ENCODE measurements around the gene WNT8A. TPM values are rescaled to one million over a fixed set of nuclear protein-coding genes. Genes with fewer than 3 reads are reported as not detected.
"Not testable (repeated sequence)": the region's sequence is repeated elsewhere in the genome, so short reads cannot be mapped to it uniquely, and the experiment has no call there.

The WNT8A gene, protein sequence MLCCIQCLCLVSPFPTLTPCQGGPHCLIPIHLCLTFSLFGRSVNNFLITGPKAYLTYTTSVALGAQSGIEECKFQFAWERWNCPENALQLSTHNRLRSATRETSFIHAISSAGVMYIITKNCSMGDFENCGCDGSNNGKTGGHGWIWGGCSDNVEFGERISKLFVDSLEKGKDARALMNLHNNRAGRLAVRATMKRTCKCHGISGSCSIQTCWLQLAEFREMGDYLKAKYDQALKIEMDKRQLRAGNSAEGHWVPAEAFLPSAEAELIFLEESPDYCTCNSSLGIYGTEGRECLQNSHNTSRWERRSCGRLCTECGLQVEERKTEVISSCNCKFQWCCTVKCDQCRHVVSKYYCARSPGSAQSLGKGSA
- 0.15 TPM for polyA plus RNA-seq (ENCODE audit: insufficient read length)
- long read RNA-seq, donor 1 = 0 reads
- long read RNA-seq, donor 2 = 0 reads
- long read RNA-seq, donor 3 = 0 reads
- long read RNA-seq, donor 4 = 0 reads
- long read RNA-seq, donor 5 = 0 reads
- long read RNA-seq, donor 6 = 0 reads
- long read RNA-seq, donor 7 = 0 reads
- long read RNA-seq, donor 8 = 0 reads

- DNase-seq = no peak
Measured at GRCh38 chr5:138083702-138084101, at the start of gene WNT8A. TSS of gene WNT8A (plus strand) at chr5:138084033. CDS start at chr5:138084128, 95 bp downstream.

DNA sequence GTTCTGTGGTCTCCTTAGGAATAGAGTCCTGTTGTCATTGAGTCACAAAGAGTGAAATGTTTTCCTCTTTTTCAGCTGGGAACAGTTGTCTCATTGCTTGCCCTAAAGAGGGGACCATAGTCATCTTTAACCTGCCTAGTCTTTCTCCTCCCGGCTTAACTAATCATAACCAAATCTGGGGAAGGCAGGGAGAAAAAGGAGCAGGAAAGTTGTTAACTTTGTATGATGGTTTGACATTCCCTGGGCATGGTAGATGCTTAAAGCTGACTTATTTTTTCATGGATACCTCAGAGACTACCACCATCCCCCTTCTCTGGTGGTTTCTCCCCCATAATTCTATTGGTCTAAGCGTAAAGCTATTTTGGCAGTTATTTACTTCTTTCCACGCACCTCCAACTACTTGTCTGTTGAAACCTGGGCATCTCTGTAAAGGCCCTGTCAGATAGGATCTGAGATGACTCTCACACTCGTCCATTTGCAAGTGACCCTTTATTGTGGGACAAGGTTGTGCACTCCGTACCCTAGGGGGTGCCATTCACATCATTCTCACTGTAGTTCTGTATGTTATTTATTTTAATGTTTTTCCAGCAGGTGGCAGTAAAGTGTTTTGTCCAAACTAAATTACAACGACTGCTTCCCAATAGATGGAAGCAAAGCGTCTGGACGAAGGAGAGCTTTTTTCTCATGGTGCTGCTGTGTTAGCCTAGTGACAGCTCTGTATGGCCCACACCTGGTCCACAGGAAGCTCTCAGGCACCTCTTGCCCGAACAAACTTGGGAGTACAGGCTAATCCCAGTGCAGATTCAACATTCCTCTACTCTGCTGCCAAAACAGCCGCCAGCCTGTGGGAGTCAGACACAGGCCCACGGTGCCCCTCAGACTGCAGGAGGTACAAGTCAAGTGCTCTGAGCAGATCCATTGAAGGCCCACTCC, 48.0 kb upstream of the WNT8A start:
- DNase-seq = peak; percentile 88

DNA sequence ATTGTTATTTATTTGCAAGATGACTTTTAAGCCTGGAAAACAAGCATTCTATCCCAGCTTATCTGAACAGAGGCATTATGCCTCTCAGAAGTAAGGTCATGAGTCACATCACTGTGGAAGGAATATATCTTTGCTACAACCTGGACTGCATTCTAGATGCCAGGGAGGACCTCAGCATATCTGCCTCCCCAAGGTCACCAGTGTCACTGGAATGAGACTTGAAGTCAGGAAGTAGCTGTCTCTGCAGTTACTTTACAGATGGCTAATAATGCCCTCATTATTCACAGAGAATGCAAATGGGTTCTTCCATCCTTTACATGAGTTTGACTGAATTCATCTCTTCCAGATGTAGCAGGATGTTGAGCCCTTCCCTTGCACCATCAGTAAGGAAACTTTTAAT, 46.6 kb upstream of the WNT8A start:
- DNase-seq = no peak

DNA sequence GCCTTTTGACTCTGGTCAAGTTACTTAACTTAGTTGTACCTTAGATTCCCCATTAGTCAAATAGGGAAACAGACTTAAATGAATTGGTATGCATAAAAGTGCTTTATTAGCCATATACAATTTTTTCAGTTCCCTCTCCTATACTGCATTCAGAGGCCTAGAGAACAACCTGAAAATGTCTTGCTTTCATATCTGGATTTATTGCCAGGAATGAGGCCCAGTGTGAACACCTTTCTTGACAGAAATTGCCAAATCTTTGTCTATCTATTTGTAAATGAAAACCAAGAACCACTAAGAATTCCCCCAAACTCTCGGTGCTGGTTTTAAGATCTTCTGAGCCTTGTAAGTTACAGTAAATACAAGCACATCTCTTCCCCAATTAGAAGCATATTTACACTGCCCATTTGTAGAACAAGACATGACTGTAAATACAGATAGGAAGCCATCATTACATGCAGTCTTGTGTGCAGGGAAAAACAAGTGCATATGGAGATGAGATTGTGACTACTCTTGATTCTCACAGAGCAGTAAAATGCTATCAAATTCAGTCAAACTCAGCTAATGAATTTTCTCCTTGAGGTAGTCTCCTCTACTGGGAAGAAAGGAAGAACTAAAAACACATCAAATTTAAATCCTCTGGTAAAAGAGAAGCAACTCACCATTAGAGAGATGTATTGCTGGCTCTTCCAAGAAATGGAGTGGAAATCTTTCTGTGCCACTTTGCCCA, 45.8 kb upstream of the WNT8A start:
- no peak for DNase-seq

DNA sequence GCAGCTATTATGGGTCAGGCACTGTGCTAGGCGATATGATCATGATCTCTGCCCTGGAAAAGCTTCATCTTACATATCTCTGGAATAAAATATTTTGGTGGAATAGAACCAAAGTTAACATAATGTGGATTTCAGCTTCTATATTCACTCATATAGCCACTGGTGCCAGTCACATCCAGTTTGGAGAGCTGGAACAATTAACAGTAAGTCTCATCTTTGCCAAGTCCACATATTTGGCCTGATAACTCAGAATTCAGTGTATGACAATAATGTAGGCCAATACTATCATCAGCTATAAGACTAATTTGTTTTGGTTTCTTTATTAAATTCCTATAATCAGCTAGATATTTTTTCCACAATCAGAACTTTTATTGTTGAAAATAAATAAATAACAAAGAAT, 45.0 kb upstream of the WNT8A start:
- no peak for DNase-seq

- DNase-seq = not testable (repeated sequence)
Measured at GRCh38 chr5:138045283-138045682, 38.5 kb upstream of the WNT8A start.

DNA sequence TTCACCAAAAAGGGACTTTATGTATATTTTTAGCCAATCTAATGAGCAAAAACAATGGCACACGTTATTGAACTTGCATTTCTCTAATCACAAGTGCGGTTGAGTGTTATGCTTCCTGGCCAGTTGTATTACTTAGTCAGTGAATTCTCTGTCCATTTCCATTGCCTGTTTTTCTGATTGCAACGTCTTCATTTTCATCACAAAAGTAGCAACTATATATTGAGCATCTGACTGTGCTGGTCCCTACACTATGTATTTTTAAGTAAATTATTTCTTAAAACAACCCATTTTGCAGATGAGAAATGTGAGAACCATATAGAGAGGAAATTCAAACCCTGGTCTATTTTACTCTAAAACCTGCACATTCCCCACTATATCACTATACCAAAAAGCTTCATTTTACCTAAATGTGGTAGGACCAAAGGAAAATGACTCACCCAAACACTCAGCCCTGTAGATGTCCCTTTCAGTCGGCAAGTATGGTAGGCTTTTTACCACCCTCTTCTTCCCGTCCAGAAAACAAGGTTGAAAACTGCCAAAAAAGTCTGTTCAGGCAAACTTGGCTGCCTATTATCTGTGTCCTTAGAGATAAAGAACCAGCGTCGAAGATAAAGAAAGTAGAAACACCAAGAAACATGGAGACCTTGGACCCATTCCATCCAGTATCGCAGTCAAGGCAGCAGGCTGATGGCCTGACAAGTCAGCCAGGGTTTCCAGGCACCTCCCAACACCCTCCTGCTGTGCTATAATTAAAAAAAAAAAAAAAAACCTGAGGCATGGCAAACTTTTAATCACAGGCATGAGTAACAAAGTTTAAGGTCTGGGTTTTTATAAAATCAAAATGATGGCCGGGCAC, 32.2 kb upstream of the WNT8A start:
- no peak for DNase-seq

GRCh38 chr5:138052718-138053117, 31.1 kb upstream of the WNT8A start:
- DNase-seq = not testable (repeated sequence)

GRCh38 chr5:138053554-138053953, 30.3 kb upstream of the WNT8A start:
- DNase-seq = no peak

DNA sequence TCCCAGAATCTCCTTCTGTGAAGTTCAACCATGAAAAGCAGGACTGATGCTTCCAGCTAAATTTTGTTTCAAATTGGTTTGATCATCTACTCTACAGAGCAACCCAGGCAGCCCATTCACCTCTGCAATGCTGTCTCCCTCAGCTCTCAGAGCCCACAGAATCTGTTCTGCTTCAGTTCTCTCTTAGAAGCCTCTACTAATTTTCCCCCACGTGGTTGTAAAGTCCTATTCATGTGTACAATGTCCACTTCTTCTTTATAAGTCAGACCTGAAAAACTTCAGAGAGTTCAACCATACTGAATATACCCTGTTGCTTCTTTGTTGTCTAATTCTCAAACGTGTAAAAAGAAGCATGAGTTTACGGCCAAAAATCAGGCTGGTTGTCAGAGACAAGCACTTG, 29.6 kb upstream of the WNT8A start:
- DNase-seq = no peak

DNA sequence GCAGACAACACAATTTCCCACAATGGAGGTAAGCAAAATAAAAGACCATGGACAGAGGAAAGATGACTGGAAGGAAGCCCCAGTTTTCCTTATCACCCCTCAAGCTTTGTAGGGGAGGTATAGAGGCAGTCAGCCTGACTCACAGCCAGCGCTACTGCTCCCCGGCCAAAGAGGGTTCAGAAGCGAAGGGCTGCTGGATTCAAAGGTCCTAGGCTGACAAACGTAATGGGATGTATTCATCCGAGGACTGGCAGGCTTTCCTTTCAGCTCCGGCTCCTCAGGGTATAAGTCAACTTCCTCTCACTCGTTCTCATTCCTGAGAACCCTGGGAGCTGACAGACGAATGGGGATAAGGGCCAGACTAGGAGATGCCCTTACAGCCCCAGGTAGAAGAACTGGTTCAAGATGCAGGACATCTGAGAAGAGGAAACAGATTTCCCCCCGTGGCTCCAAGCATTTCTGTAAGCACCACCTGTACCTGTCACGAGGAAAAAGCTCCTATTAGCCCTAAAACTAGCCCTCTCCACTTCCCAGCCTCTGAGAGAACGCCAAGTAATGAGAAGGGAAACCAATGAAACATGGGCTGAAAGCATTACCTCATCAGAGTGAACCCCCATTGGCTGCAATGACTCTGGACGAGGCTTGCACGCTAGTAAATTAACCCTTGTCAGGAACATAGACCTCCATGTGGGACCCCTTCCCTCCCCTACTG, 28.8 kb upstream of the WNT8A start:
- DNase-seq = no peak

DNA sequence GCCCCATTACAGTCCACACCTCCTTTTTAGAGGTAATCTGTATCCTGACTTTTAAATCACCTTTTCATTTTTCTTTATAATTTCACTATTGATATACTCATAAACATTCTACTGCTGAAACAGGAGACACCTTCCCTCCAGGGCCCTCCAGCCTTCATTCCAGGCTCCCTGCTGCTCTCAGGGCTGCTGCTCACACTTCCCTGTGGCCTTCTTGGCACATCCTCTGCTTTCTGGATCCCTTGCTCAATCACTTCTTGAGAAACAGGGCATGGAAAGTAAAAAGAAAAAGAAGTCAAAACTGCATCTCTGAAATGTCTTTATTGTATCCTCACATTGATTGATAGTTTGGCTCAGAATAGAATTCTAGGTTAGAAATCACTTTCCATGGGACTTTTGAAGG, 19.3 kb upstream of the WNT8A start:
- DNase-seq = no peak

GRCh38 chr5:138065102-138065501, 18.7 kb upstream of the WNT8A start:
- no peak for DNase-seq

DNA sequence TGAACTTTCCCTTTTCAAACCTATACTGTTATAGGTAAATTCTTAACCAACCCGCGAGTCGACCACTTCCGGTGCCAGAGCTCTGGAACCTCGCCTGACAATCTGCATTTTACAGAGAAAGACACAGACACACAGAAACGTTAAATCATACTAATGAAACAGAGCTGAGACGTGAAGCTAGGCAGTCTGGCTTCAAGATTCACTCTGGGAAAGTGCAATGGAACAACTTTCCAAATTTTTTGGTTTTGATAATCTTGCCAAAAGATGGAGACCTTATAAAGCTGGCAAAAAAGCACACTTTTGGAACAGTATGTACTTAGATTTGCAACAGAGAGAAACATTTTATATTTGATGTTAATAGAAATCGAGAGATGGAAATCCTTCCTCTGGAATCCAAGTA, 15.9 kb upstream of the WNT8A start:
- no peak for DNase-seq

- DNase-seq = peak; percentile 37
Measured at GRCh38 chr5:138068742-138069600, 14.9 kb upstream of the WNT8A start.

DNA sequence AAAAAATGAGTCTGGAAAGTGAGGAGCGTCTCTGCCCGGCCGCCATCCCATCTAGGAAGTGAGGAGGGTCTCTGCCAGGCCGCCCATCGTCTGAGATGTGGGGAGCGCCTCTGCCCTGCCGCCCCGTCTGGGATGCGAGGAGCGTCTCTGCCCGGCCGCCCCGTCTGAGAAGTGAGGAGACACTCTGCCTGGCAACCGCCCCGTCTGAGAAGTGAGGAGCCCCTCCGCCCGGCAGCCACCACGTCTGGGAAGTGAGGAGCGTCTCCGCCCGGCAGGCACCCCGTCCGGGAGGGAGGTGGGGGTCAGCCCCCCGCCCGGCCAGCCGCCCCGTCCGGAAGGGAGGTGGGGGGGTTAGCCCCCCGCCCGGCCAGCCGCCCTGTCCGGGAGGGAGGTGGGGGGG, 13.8 kb upstream of the WNT8A start:
- not testable (repeated sequence) for DNase-seq

DNA sequence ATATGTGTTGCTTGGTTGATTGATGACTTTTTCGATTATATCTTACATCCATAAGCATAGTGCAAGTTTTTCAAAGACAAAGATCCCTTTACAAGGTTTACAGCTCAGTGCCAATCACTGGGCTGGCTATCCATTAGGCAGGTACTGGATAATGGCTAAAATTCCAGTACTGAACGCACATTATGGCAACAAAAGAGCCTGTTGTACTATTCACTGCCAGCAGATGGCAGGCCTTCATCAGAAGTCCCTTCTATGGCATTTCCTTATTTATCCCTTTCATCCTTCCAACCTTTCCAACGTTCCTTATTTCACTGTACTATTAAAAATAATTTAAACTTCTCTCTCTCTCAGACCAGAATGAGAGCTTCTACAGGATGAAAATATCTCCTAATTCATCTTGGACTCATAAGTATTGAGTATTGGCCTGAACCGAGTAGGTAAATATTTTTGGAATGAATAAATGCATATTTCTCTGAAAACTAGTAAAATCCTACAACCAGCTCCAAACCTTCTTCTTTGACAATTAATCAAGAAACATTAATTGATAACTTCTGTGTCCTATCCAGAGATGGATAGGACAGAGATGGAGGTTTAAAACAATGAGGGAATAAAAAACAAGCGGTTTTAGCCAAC, 6.7 kb upstream of the WNT8A start:
- DNase-seq = peak; percentile 63

GRCh38 chr5:138078006-138078643, 5.7 kb upstream of the WNT8A start:
- DNase-seq = no peak
